ENCODE data around the gene ZCCHC24. TPM values are rescaled to one million over a fixed set of nuclear protein-coding genes. Genes with fewer than 3 reads are reported as not detected.

Gene ZCCHC24
- total and polyA plus RNA-seq, 4 donors, result 7.8 to 23.9 (median 14.8) TPM

DNA sequence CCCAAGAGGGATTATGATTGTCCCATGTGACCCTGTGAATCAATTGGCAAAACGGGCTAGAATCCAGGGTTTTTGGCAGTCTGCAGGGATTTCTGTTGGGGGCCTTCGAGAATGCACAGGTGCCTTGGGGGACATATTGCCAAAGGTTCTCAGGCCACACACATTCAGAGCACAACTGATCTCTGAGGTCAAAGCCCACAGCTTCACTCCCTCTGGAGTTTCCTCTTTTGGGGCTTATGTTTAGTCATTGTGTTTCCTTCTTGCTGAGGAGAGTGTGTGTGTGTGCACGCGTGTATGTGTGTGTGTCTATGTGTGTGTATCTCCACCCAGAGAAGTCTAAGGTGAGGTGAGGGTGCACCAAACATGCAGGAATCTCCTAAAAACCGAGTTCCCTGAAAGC is 89.3 kb downstream of the ZCCHC24 start:
- H3K9ac ChIP-seq (ENCODE audit: low read depth in 1 of 2, low read length in 2 of 2), result no peak overlapping the region
- no peak overlapping the region for H3K27ac ChIP-seq (ENCODE audit: low read depth in 1 of 2, low read length in 2 of 2)
- no peak overlapping the region for H3K4me3 ChIP-seq (ENCODE audit: low read depth in 1 of 3, low read length in 3 of 3)
- H3K4me1 ChIP-seq (ENCODE audit: control insufficient read depth in 4 of 4, insufficient read depth in 4 of 4, low read length in 3 of 4), result peaks cover 0 to 11% (median 1%) of the 10 kb centered on the region in 4 donors
- H3K27me3 ChIP-seq (ENCODE audit: control insufficient read depth in 4 of 4, insufficient read depth in 4 of 4, low read length in 3 of 4), result no peaks in the 10 kb centered on the region
- peak; percentile 26 for DNase-seq (ENCODE audit: low spot score)
- no peaks in the 10 kb centered on the region for H3K9me3 ChIP-seq (ENCODE audit: control insufficient read depth in 4 of 4, low read length in 3 of 4)
- 87% methylated on average over 5 of the region's 5 CpGs for WGBS
- peaks cover 10 to 43% (median 40%) of the 10 kb centered on the region in 4 donors for H3K36me3 ChIP-seq (ENCODE audit: control insufficient read depth in 4 of 4, insufficient read depth in 3 of 4, low read depth in 1 of 4, low read length in 3 of 4)
- TF ChIP-seq YY1 (IDR thresholded peaks at IDR 0.05) (no peak), GABPA (IDR thresholded peaks at IDR 0.05 in 1 of 2, conservative IDR thresholded peaks at IDR 0.05 in 1 of 2) (no peak), NR2F2 (IDR thresholded peaks at IDR 0.05) (no peak), FOXA1 (IDR thresholded peaks at IDR 0.05) (no peak)
- TF ChIP-seq, protein P1, sequence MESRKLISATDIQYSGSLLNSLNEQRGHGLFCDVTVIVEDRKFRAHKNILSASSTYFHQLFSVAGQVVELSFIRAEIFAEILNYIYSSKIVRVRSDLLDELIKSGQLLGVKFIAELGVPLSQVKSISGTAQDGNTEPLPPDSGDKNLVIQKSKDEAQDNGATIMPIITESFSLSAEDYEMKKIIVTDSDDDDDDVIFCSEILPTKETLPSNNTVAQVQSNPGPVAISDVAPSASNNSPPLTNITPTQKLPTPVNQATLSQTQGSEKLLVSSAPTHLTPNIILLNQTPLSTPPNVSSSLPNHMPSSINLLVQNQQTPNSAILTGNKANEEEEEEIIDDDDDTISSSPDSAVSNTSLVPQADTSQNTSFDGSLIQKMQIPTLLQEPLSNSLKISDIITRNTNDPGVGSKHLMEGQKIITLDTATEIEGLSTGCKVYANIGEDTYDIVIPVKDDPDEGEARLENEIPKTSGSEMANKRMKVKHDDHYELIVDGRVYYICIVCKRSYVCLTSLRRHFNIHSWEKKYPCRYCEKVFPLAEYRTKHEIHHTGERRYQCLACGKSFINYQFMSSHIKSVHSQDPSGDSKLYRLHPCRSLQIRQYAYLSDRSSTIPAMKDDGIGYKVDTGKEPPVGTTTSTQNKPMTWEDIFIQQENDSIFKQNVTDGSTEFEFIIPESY (IDR thresholded peaks at IDR 0.05), result no peak

DNA sequence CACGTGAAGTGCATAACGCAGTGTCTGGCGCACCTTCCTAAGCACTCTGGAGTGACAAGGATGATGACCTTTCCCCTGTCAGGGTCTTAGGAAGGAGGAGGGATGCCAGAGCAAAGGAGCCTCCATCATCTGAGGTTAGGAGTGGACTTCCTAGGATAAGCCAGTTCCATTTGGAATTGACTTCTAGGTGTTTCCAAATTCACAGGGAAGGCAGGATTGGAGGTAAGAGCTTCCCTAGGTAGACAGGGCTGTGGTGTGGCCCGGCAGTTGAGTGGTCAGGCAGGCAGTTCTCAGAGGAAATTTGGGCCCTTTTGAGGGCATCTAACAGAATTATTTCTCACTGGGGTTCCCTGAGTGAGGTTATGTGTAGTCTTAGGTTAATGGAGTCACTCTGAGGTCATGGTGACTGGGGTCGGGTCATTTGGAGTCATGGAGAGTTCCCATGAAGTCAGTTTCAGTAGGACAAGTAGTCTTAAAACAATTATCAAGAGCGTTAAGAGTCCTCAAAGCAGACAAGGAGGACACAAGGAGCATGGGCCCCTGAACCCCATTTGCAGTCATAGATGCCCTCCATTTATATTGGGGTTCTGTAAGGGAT is 89.9 kb downstream of the ZCCHC24 start:
- DNase-seq (ENCODE audit: low spot score), result no peak
- Histone ChIP-seq H3K36me3 (ENCODE audit: control insufficient read depth in 4 of 4, insufficient read depth in 3 of 4, low read depth in 1 of 4, low read length in 3 of 4) (peaks cover 12 to 48% (median 45%) of the 10 kb centered on the region in 4 donors), H3K4me3 (ENCODE audit: low read depth in 1 of 3, low read length in 3 of 3) (no peak overlapping the region), H3K9me3 (ENCODE audit: control insufficient read depth in 4 of 4, low read length in 3 of 4) (no peaks in the 10 kb centered on the region), H3K4me1 (ENCODE audit: control insufficient read depth in 4 of 4, insufficient read depth in 4 of 4, low read length in 3 of 4) (peaks cover 0 to 11% (median 1%) of the 10 kb centered on the region in 4 donors), H3K27me3 (ENCODE audit: control insufficient read depth in 4 of 4, insufficient read depth in 4 of 4, low read length in 3 of 4) (no peaks in the 10 kb centered on the region), H3K27ac (ENCODE audit: low read depth in 1 of 2, low read length in 2 of 2) (no peak overlapping the region), H3K9ac (ENCODE audit: low read depth in 1 of 2, low read length in 2 of 2) (no peak overlapping the region)
- 89% methylated on average over 6 of the region's 6 CpGs for WGBS
- TF ChIP-seq, protein P2, sequence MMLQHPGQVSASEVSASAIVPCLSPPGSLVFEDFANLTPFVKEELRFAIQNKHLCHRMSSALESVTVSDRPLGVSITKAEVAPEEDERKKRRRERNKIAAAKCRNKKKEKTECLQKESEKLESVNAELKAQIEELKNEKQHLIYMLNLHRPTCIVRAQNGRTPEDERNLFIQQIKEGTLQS (IDR thresholded peaks at IDR 0.05), result no peak
- TF ChIP-seq RAD21 (IDR thresholded peaks at IDR 0.05), result no peak
- no peak for TF ChIP-seq YY1 (IDR thresholded peaks at IDR 0.05)
- TF ChIP-seq, protein P3, sequence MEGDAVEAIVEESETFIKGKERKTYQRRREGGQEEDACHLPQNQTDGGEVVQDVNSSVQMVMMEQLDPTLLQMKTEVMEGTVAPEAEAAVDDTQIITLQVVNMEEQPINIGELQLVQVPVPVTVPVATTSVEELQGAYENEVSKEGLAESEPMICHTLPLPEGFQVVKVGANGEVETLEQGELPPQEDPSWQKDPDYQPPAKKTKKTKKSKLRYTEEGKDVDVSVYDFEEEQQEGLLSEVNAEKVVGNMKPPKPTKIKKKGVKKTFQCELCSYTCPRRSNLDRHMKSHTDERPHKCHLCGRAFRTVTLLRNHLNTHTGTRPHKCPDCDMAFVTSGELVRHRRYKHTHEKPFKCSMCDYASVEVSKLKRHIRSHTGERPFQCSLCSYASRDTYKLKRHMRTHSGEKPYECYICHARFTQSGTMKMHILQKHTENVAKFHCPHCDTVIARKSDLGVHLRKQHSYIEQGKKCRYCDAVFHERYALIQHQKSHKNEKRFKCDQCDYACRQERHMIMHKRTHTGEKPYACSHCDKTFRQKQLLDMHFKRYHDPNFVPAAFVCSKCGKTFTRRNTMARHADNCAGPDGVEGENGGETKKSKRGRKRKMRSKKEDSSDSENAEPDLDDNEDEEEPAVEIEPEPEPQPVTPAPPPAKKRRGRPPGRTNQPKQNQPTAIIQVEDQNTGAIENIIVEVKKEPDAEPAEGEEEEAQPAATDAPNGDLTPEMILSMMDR (IDR thresholded peaks at IDR 0.05; ENCODE audit: low read depth, low read length, missing input control), result no peak
- no peak for TF ChIP-seq EGR1 (IDR thresholded peaks at IDR 0.05; ENCODE audit: low read depth in 2 of 2)
- no peak for TF ChIP-seq TAF1 (conservative IDR thresholded peaks at IDR 0.05)

DNA sequence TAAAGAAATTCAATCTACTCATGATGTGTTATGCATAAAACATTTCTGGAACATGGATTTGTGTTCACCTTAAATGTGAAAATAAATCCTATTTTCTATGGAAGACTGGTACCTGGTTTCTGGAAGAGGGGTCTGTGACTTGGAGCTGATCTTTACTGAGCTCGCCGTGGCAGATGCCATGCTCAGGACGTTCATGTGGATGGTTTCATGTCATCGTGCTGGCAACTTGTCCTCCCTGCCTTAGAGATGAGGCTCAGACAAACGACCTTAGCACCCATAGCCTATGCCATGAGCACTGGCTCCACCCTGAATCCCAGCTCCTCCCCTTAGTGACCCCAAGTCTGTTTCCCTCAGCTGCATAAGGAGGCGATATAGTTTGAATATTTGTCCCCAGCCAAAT is 90.8 kb downstream of the ZCCHC24 start:
- Histone ChIP-seq H3K27me3 (ENCODE audit: control insufficient read depth in 4 of 4, insufficient read depth in 4 of 4, low read length in 3 of 4) (no peaks in the 10 kb centered on the region), H3K4me1 (ENCODE audit: control insufficient read depth in 4 of 4, insufficient read depth in 4 of 4, low read length in 3 of 4) (peaks cover 0 to 12% (median 2%) of the 10 kb centered on the region in 4 donors), H3K27ac (ENCODE audit: low read depth in 1 of 2, low read length in 2 of 2) (no peak overlapping the region), H3K4me3 (ENCODE audit: low read depth in 1 of 3, low read length in 3 of 3) (no peak overlapping the region), H3K36me3 (ENCODE audit: control insufficient read depth in 4 of 4, insufficient read depth in 3 of 4, low read depth in 1 of 4, low read length in 3 of 4) (peaks cover 21 to 57% (median 50%) of the 10 kb centered on the region in 4 donors), H3K9ac (ENCODE audit: low read depth in 1 of 2, low read length in 2 of 2) (no peak overlapping the region), H3K9me3 (ENCODE audit: control insufficient read depth in 4 of 4, low read length in 3 of 4) (no peaks in the 10 kb centered on the region)
- DNase-seq (ENCODE audit: low spot score), result no peak
- WGBS, result 94% methylated on average over 6 of the region's 6 CpGs
- TF ChIP-seq, protein P4, sequence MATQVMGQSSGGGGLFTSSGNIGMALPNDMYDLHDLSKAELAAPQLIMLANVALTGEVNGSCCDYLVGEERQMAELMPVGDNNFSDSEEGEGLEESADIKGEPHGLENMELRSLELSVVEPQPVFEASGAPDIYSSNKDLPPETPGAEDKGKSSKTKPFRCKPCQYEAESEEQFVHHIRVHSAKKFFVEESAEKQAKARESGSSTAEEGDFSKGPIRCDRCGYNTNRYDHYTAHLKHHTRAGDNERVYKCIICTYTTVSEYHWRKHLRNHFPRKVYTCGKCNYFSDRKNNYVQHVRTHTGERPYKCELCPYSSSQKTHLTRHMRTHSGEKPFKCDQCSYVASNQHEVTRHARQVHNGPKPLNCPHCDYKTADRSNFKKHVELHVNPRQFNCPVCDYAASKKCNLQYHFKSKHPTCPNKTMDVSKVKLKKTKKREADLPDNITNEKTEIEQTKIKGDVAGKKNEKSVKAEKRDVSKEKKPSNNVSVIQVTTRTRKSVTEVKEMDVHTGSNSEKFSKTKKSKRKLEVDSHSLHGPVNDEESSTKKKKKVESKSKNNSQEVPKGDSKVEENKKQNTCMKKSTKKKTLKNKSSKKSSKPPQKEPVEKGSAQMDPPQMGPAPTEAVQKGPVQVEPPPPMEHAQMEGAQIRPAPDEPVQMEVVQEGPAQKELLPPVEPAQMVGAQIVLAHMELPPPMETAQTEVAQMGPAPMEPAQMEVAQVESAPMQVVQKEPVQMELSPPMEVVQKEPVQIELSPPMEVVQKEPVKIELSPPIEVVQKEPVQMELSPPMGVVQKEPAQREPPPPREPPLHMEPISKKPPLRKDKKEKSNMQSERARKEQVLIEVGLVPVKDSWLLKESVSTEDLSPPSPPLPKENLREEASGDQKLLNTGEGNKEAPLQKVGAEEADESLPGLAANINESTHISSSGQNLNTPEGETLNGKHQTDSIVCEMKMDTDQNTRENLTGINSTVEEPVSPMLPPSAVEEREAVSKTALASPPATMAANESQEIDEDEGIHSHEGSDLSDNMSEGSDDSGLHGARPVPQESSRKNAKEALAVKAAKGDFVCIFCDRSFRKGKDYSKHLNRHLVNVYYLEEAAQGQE (IDR thresholded peaks at IDR 0.05), result no peak
- TF ChIP-seq JUND (IDR thresholded peaks at IDR 0.05), result no peak

Data from liver (tissue), 9 donors.